ENCODE data around the gene CIB4.

The CIB4 gene

DNA sequence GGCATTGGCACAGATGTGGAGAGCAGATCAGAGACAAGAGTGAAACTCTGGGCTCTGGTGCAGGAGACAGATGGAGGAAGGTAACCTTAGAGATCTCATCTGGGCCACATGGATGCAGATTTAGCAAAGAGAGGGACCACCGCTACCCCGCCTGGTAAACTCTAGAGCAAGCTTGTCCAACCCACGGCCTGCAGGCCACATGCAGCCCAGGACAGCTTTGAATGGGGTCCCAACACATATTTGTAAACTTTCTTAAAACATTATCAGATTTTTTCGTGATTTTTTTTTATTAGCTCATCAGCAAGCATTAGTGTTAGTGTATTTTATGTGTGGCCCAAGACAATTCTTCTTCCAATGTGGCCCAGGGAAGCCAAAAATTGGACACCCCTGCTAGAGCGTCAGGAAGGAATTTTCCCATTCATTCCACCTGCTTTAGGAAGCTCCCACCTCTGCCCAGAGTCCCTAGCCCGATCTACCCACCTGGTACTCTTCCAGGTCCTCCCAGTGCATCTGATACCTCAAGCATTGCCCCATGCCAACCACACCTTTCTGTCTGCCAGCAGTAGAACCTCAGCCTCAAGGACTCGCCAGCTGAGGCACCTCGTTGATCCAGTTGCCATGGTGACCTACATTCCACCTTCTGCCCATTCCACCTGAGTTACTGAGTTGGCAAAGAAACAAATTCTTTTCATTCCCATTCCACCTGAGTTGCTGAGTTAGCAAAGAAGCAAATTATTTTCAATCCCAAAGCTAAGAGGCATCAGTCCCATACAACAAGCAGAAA is at the start of gene CIB4:
CIB4 (minus strand) TSS at position 586 of the 784 bp plus-strand sequence; CDS start at position 534, 52 bp downstream.
- no peak for DNase-seq (ENCODE audit: low read depth in 2 of 2)

DNA sequence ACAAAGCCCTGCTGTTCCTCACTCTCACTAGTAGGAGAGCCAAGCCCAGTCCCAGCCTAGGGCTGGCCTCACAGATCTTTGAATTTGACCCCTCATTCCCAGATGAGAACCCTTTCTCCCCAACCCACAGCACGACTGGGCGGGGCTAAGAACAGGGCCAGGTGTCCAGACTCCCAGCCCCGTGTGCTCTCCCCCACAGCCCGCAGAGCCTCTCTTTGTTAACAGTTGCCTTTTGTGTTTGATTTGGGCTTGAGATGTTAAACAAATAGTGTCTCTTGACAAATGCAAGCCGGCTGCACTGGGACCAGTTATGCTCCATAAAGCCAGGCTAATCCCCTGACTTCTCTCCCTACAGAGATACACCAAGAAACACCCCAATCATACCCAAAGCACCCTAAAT is 46.6 kb upstream of the CIB4 start:
- no peak for DNase-seq (ENCODE audit: low read depth in 2 of 2)

DNA sequence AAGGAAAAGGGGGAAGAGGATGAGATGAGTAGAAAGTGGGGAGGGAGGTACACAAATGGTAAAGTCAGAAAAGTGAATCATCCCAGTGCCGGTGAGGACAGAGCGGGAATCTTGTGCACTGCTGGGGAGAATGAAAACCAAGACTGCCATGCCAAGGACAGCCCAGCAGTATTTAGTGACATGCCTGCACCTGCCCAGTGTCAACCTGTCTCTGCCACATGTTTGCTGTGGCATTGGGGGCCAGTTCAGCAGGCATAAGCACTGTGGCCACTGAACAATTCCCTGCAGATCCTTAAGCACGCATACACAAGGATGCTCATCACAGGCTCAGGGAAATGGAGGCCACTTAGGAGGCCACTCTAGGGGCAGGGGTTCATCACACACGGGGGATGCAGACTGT is 46.2 kb upstream of the CIB4 start:
- no peak for DNase-seq (ENCODE audit: low read depth in 2 of 2)

DNA sequence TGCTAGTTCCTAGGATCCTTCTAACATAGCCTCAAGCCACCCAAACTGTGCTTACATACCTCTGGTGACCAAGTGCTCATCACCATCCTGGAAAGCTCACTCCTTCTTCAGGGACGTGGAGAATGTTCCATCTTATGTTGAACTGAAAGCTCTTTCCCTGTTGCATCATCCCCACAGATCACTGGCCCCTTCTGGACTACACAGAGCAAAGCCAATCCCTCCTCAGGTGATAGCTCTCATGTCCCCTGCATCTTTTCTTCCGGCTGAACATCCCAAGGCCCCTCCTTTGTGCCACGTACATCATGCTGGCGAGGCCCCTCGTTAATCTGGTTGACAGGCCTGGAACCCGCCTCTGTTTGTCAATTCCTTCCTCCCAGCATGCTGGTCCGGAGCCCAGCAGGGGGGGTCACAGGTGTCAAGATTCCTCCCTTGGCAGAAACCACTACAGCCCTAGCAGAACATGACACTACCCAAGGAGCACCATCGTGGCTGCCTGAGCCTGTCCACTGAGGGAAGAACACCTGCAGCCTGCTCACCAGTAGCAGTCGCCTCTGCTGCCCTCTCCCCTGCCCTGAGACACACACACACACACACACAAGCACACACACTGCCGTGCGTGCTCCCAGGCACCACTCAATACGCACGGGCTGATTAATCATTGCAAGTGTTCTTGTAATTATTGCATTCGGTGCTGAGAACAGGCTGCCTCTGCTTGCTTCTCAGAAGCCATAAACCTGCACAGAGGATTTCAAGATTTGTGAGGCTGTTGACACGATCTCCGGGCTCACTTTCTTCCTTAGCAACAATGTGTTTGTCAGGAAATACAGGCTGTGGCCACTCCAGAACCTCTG is 45.0 kb upstream of the CIB4 start:
- no peak for DNase-seq (ENCODE audit: low read depth in 2 of 2)

DNA sequence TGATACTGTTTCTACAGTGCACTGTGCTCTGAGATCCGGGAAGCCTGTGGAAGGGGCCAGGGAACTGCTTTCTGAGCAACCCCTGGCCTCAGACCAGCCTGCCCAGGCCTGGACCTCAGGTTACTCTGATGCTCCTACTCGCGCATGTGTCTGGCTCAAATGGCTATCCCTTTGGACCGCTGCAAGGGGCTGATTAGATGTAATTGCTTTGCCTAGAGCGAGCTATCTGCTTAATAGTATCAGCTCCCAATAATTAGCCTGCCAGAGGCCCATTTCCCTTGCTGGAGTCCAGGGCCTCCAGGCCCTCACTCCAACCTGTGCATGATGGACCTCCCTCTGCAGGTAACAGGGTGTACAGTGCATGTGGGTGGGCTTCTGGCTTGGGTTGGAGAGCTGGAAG is 44.2 kb upstream of the CIB4 start:
- DNase-seq (ENCODE audit: low read depth in 2 of 2), result no peak

DNA sequence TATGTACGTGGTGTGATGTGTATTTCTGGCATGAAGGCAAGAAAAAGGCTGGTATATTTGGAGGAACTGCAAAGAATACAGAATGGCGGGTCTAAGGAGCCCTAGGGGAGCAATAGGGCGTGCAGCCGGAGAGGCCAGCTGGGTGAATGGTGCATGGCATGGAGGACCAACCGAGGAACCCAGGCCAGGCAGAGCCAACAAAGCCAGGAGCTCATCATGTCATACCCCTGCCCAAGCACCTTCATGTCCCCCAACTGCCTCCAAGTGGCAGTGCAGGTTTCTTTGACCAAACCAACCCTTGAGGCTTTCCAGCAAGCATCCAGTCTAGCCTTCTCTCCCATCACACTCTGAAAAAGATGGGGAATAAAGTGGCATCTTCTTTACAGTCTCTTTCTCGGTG is 42.4 kb upstream of the CIB4 start:
- DNase-seq (ENCODE audit: low read depth in 2 of 2), result no peak

DNA sequence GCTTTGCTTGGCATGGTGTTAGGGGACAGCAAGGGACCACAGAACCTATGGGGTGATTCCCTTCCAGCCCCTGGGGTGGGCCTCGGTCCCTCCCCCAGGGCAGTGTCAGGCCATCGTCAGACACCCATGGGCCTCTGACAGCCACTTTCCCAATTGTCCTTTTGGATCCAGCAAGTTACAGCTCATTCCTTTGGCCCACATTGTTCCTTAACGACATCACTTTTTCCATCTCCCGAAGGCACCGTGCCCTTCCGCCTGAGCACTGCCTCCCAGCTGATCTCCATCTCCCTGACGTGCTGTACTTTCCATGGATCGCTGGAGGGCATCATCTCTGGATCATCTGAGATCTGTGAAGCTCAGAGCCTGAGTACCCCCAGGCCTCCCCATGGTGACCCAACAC is 41.0 kb upstream of the CIB4 start:
- no peak for DNase-seq (ENCODE audit: low read depth in 2 of 2)

DNA sequence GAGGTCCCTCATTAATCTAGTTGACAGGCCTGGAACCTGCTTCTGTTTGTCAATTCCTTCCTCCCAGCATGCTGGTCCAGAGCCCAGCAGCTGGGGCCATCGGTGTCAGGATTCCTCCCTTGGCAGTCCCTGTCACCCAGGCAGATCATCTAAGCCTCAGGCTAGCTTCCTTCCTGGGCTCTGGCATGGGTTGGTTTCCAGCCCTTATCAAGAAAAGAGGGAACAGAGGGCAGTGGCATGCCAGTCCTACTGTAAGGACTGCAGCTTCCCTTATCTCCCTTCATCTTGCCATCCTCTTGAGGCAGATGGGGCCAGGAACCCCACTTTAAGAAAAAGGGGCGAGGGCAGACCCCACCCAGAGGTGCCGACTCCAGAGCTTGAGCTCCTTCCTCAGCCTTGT is 40.5 kb upstream of the CIB4 start:
- DNase-seq (ENCODE audit: low read depth in 2 of 2), result no peak

DNA sequence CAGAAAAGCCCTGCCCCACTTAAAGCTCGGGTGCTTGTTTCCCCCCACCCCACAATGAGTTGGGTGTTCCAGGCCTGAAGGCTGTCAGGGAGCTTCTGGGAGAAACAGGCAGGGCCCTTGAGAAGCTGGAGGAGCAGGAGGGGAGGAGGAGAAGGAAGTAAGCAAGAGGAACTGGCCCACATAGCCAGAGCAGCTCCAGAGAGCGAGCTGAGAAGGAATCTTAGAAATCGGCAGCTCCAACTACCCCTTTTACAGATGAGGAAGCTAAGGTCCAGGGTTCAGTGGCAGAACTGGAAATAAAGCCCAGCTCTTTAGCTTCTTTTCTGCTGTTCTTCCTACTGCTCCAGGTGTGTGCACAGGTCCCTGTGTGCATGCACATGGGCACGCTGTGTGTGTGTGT is 38.7 kb upstream of the CIB4 start:
- no peak for DNase-seq (ENCODE audit: low read depth in 2 of 2)

DNA sequence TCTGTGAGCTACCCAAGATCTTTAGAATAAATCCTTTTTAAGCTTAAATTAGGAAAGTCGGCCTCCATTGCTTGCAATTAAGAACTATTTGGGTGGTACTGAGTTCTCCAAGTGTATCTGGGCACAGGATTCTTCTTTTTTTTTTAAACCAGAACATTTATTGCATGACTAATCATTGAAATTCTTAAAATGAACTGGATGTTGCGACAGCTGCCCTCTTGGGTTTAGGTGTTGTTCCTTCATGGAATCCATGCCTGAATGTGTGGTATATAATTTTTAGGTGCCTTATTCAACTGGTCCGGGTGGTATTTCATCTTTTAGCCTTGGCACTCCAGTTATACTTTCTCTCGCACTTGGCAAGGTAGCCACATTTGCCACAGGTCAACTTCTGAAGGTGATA is 36.9 kb upstream of the CIB4 start:
- DNase-seq (ENCODE audit: low read depth in 2 of 2), result no peak

DNA sequence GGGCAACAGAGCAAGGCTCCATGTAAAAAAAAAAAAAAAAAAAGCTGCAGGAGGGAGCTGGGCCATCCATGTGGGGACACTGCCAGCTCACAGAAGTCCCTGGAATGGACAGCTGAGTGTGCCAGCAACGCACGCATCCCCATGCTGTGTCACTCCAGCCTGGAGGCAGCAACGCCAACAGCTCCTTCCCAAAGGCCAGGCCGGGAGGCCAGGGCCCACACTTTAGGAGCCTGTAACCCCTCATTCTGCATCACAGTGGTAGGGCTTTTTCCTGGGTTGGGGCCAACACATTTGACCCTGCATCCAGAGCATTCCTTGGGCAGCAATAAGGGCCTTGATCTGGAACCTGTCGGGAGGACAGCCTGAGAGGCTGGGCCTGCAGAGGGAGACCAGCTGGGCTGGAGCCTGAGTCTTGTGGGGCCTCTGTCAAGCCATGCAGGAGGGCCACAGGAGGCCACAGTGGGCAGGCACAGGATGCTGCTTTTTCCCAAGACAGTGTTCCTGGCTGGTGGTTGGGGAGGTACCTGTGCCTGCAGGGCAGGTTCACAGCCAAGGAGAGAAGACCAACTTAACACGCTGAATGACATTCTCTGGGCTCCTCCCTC is 34.6 kb upstream of the CIB4 start:
- no peak for DNase-seq (ENCODE audit: low read depth in 2 of 2)

DNA sequence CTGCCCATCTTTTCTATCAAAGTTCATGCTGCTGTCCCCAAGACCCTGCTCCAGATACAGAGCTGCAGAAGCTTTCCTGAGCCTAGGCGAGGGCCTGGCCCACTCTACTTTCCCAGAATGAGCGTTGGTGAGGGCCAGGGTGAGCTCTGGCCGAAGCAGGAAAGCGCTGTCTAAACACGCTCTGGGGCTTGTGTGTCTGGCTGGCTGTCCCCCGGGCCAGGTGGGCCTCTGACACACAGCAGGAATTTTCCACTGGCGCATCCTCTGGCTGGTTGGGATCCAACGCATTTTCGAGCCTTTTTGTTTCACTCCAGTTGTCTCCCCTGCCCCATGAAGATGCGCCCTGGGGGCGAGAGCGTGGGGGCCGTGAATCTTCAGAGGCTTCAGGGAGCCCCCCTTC is 33.6 kb upstream of the CIB4 start:
- DNase-seq (ENCODE audit: low read depth in 2 of 2), result no peak

DNA sequence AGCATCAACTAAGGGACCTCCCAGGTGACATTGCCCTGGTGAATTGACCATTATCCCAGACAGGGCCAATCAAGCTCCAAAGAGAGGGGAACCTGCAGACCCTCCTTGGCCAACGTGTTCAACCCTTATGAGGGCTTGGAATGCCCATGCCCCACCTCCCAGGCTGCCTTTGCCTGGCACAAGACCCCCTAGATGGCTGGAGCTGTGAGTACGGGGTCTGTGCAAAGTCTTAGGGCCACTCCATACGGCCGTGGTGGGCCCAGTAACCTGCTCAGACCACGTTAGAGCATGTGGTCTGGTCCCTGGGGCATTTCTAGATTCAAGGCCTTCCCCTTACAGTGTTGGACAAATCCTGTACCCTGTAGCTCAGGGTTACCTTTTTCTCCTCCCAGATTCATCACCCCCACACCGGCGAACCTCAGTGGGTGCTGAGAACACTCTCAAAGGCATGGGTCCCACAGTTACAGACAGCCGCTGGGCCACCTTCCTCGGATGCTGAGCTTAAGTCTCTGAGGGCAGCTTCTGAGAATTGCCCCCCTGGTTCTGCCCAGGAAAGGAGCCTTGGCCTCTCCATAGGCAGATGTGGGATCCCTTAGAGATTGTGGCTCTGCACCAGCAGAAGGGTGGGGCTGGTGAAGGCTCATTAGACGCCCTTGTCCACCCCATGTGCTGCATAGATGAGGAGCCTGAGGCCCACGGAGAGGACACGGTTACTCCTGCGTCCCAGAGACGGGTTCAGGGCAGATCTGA is 33.0 kb upstream of the CIB4 start:
- DNase-seq (ENCODE audit: low read depth in 2 of 2), result no peak

DNA sequence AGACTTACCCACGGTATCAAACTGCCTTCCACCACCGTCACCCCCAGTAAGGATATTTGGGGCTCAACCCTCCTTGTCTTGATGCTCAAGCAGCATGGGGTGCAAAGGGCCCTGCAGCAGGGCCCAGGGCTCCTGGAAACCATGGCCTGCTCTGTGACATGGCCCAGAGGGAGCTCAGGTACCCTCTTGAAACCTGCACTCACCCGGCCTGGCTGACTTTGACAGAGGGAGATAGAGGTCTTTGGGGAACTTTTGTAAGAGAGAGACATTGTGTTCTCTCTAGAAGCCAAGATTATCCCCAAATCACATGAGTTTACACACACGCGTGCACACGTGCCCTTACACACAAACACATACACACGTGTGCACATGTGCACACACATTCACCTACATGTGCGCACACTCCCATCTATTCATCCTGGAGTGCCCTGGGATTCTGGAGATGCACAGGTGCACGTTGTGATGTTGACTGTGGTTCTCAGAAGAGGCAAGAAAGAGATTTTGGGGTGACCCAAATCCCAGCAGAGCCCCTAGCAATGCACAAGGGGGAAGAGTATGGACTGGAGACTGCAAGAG is 31.7 kb upstream of the CIB4 start:
- no peak for DNase-seq (ENCODE audit: low read depth in 2 of 2)

DNA sequence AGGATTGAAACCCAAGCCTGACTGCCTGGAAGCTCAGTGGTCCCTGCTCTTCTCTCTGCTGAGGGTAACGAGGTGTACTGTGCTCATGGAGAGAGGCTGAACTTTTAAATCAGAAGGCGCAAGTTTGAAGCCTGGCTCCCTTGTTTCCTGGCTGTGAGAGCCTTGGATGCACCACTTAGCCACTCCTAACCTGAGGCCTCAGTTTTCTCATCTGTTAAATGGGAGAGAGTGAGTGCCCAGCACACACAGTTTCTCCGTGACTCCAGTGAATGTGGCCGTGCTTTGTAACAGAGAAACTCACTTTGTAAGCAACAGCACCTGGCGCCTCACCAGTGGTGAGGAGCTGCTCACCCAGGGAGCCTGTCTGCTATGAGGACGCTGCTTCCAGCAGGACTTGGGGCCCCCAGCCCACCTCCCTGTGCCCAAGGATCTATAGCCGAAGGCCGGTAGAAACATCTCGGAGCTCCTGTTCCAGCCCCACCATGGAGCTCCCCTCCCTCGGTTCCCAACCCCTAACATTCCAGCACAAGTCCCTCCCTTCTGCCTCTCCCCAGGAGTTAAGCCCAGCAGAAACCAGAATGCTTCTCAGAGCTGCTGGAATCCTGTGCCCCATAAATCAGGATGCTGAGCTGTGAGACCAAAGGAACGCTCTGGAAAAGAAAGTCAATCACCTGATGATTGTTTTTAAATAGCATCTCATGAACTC is 31.1 kb upstream of the CIB4 start:
- DNase-seq (ENCODE audit: low read depth in 2 of 2), result no peak

DNA sequence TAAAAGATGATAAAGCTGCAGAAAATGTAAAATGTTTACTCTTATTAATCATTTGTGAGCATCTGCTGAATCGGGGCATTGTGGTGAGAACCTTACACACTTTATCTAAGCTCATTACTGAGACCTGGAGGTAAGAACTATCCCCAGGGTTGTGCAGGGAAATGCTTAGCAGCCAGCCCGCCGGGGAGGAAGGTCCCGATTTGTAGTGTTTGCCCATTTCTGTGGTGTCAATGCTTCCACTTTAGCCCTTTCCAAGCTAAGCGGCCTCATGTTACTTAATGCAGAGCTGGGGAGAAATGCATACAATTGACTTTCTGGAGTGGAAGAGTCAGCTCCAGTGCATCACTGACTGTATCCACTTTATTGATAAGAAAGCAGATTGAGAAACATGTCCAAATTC is 30.5 kb upstream of the CIB4 start:
- no peak for DNase-seq (ENCODE audit: low read depth in 2 of 2)

DNA sequence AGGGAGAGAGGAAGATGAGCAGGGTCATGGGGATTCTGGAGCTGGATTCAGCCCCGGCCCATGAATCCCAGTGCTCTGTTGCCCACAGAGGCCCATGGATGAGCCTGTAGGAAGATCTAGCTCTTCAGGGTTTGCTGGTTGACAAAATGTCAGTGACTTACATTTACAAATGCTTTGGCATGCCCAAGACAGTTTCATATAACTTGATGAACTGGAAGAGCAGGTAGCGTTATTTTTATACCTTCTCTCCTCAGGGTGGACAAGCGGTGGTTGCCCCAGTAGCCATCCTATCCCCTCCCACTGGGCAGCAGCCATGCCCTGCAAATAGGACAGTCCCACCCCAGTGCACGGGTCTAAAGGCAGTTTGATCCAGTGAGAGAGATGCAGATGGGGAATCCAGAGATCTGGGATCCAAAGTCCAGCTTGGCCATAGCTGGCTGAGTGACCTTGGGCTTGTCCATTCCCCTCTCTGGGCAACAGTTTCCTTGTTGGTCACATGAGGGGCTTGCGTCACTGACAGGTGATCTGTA is 29.8 kb upstream of the CIB4 start:
- no peak for DNase-seq (ENCODE audit: low read depth in 2 of 2)

DNA sequence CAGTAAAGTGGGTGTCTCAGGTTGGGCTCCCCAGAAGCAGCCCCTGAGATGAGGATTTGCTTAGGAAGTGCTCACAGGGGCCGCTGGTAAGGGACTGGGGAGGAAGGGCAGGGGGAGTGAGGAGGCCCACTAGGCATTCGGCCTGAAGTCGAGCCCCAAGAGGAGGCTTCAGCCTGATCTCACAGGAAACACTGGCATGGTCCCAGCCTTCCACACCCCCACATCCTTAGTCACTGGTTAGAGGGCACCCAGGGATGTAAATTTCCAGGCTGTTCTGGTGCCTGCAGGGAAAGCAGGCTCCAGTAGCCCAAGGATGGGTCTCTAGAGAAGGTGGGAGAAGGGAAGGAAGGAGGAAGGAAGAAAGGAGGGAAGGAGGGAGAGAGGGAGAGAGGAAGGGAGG is 29.0 kb upstream of the CIB4 start:
- DNase-seq (ENCODE audit: low read depth in 2 of 2), result no peak

DNA sequence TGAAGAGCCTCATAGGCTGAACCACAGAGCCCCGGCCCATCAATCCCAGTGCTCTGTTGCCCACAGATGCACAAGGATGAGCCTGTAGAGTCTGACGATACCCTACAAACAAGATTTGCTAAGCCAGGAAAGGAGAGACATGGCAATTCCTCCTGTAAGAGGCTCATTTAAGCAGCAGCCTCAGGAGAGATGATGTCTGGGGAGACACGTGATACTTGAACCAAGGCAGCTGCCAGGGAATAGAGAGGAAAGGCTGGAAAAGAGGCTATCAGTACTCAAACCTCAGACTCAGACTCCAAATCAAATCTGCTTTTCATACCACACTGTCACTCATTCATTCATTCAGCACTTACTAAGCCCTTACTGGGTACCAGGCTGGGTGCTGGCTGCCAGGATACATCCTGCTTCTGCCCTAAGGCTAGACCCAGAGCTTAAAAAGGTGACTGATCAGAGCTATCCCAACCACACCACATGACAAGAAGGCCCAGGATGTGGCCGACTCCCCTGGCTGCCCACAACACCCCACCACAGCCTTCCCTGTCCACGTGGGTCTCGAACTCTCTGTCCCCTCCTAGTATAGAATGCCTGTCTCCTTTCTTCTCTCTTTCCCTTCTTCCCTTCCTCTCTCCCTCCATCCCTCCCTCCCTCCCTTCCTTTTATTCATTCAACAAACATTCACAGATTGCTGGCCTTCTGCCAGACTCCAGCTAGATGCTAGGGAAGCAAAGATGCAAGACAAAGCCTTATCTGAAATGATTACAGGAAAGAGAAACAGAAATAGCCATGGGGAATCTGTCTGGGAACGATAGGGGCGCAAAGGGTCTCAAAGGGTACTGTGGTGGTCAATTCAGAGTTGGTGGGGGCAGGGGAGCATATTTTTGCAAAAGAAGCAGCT is 27.9 kb upstream of the CIB4 start:
- DNase-seq (ENCODE audit: low read depth in 2 of 2), result no peak

DNA sequence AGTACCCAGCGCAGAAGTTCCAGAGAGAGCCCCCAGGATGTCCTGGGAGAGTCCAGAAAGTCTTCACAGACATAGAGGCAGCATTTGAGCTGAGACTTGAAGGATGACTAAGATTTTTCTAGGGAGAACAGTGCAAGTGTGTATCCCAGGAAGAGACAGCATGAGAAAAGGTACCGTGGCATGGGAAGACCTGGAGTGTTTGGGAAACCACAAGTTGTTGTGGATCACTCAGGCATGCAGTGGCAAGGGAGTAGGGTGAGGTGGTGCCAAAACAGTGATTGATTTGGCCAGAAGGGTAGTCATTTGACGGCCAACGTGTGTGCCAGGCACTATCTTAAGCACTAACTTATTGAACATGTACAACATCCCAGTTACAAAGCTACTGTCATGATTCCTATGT is 26.9 kb upstream of the CIB4 start:
- DNase-seq (ENCODE audit: low read depth in 2 of 2), result no peak

Measured in stimulated activated CD4-positive, alpha-beta T cell treated with anti-CD3 and anti-CD28 coated beads, Interleukin-4, amount 100 ng/mL, for 48 hours (primary cell).